ENCODE data around the gene SLC5A9. TPM values are rescaled to one million over a fixed set of nuclear protein-coding genes. Genes with fewer than 3 reads are reported as not detected.

Gene SLC5A9
- total RNA-seq = not detected

- no peaks in the 10 kb centered on the region for H3K27me3 Mint-ChIP-seq
- no peaks in the 10 kb centered on the region for H3K4me1 Mint-ChIP-seq
- no peaks in the 10 kb centered on the region for H3K36me3 Mint-ChIP-seq (ENCODE audit: low read depth)
- H3K4me3 Mint-ChIP-seq = no peak within 1 kb of the TSS
- no peak within 1 kb of the TSS for H3K27ac Mint-ChIP-seq
- H3K9me3 Mint-ChIP-seq = no peaks in the 10 kb centered on the region
- ChIA-PET POLR2A (no interaction called here), CTCF (no interaction called here)
- DNase-seq = no peak
Measured at GRCh38 chr1:48222501-48223242, at the start of gene SLC5A9. SLC5A9 (plus strand) TSS chr1:48222716; CDS start chr1:48222737, 21 bp downstream.

GRCh38 chr1:48175116-48175515 lies 47.4 kb upstream of the SLC5A9 start:
- Mint-ChIP-seq H3K4me3 (no peak overlapping the region), H3K36me3 (ENCODE audit: low read depth) (no peaks in the 10 kb centered on the region), H3K27ac (no peak overlapping the region), H3K27me3 (peaks cover 9% of the 10 kb centered on the region), H3K4me1 (no peaks in the 10 kb centered on the region), H3K9me3 (peaks cover 5% of the 10 kb centered on the region)
- POLR2A ChIA-PET = no interaction called here
- CTCF ChIA-PET = no interaction called here
- no peak for DNase-seq

GRCh38 chr1:48177257-48177656 lies 45.3 kb upstream of the SLC5A9 start:
- POLR2A ChIA-PET = no interaction called here
- Mint-ChIP-seq H3K36me3 (ENCODE audit: low read depth) (no peaks in the 10 kb centered on the region), H3K9me3 (no peaks in the 10 kb centered on the region), H3K27ac (no peak overlapping the region), H3K27me3 (peaks cover 9% of the 10 kb centered on the region), H3K4me3 (no peak overlapping the region), H3K4me1 (no peaks in the 10 kb centered on the region)
- CTCF ChIA-PET = no interaction called here
- DNase-seq = no peak

GRCh38 chr1:48181669-48182367 lies 40.7 kb upstream of the SLC5A9 start:
- H3K27me3 Mint-ChIP-seq = peaks cover 6% of the 10 kb centered on the region
- no peak for DNase-seq
- peaks cover 2% of the 10 kb centered on the region for H3K9me3 Mint-ChIP-seq
- H3K4me3 Mint-ChIP-seq = no peak overlapping the region
- ChIA-PET POLR2A (no interaction called here), CTCF (no interaction called here)
- no peaks in the 10 kb centered on the region for H3K36me3 Mint-ChIP-seq (ENCODE audit: low read depth)
- H3K4me1 Mint-ChIP-seq = no peaks in the 10 kb centered on the region
- H3K27ac Mint-ChIP-seq = no peak overlapping the region

DNA sequence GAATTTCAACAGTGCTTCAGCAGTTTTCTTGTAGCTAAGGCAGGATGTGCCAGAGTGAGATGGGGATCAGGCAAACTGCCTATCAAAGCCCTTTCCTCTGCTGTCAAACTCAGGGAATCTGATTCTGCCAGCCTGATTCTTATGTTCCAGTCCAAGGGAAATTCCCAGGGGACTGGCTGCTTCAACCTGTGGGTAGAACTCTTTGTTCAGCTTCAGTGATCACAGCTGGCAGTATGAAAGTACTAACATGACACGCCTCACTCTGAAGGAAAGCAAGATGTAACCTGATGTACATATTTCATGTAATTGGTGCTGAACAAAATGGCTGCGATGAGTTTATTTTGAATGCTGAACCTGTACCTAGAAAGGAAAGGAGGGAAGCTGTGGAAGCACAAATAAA lies 40.1 kb upstream of the SLC5A9 start:
- ChIA-PET POLR2A (no interaction called here), CTCF (no interaction called here)
- H3K27ac Mint-ChIP-seq = no peak overlapping the region
- peaks cover 2% of the 10 kb centered on the region for H3K9me3 Mint-ChIP-seq
- H3K36me3 Mint-ChIP-seq (ENCODE audit: low read depth) = no peaks in the 10 kb centered on the region
- no peak overlapping the region for H3K4me3 Mint-ChIP-seq
- no peak for DNase-seq
- H3K4me1 Mint-ChIP-seq = no peaks in the 10 kb centered on the region
- peaks cover 6% of the 10 kb centered on the region for H3K27me3 Mint-ChIP-seq

- Mint-ChIP-seq H3K4me1 (no peaks in the 10 kb centered on the region), H3K9me3 (peaks cover 6% of the 10 kb centered on the region), H3K27ac (no peak overlapping the region), H3K27me3 (no peaks in the 10 kb centered on the region), H3K36me3 (ENCODE audit: low read depth) (no peaks in the 10 kb centered on the region), H3K4me3 (no peak overlapping the region)
- ChIA-PET CTCF (no interaction called here), POLR2A (no interaction called here)
- DNase-seq = no peak
Measured at GRCh38 chr1:48186306-48186839, 36.1 kb upstream of the SLC5A9 start.

DNA sequence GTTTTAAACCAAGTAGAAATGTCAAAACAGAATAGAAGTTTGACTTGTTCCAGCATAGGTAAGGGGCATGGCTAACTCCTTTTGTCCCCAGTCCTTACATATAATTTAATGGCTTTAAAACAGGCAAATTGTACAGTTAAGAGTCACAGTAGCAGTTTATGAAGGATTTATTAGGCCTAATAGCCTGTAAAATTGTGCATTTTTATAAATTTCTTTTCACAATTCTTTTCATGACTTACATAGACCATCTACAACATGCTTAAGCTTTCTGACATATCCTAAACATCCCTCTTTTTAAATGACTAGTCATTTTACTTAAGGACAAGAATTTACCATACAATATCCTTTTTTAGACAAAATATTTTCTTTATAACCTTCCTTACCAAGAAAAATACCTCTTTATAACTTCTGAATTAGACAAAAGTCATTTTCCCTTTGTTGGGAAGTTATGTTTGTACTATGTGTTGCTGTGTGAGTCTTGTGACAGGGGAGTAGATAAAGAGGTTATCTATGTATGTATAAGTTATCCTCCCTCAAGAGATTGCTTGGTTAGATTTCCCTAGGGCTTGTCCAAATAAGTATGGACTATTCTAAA lies 34.5 kb upstream of the SLC5A9 start:
- Mint-ChIP-seq H3K9me3 (peaks cover 6% of the 10 kb centered on the region), H3K36me3 (ENCODE audit: low read depth) (no peaks in the 10 kb centered on the region), H3K27me3 (no peaks in the 10 kb centered on the region), H3K27ac (no peak overlapping the region), H3K4me1 (no peaks in the 10 kb centered on the region), H3K4me3 (no peak overlapping the region)
- no peak for DNase-seq
- CTCF ChIA-PET = no interaction called here
- POLR2A ChIA-PET = no interaction called here

DNA sequence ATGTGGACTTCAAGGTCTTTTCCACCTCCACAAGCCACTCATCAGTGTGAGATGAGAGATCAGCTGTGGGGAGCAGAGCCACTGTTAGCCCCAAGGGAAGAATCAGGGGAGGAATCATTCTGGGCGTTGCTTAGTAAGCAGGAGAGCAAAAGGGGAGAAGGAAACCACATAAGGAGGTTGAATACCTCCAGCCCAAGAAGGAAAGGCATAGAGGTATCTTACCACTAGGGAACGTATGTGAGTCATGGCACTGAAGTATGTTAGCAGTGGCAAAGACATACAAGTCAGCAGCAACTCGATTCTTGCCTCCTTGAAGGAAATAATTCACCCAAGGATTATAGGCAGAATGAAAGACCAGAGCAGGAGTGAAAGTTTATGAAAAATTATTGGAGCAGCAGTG lies 31.6 kb upstream of the SLC5A9 start:
- Mint-ChIP-seq H3K4me1 (no peaks in the 10 kb centered on the region), H3K36me3 (ENCODE audit: low read depth) (no peaks in the 10 kb centered on the region), H3K27ac (no peak overlapping the region), H3K27me3 (no peaks in the 10 kb centered on the region), H3K9me3 (peaks cover 6% of the 10 kb centered on the region), H3K4me3 (no peak overlapping the region)
- CTCF ChIA-PET = no interaction called here
- DNase-seq = no peak
- POLR2A ChIA-PET = no interaction called here

- peaks cover 2% of the 10 kb centered on the region for H3K27me3 Mint-ChIP-seq
- no peaks in the 10 kb centered on the region for H3K9me3 Mint-ChIP-seq
- no peak overlapping the region for H3K4me3 Mint-ChIP-seq
- POLR2A ChIA-PET = no interaction called here
- H3K36me3 Mint-ChIP-seq (ENCODE audit: low read depth) = no peaks in the 10 kb centered on the region
- H3K27ac Mint-ChIP-seq = no peak overlapping the region
- H3K4me1 Mint-ChIP-seq = no peaks in the 10 kb centered on the region
- DNase-seq = no peak
- CTCF ChIA-PET = interaction anchor here (0.7 kb wide), 1 partner anchor 9 kb away, joined by 3 read pairs; no protein-coding TSS in a partner anchor
Measured at GRCh38 chr1:48194801-48195200, 27.7 kb upstream of the SLC5A9 start.

DNA sequence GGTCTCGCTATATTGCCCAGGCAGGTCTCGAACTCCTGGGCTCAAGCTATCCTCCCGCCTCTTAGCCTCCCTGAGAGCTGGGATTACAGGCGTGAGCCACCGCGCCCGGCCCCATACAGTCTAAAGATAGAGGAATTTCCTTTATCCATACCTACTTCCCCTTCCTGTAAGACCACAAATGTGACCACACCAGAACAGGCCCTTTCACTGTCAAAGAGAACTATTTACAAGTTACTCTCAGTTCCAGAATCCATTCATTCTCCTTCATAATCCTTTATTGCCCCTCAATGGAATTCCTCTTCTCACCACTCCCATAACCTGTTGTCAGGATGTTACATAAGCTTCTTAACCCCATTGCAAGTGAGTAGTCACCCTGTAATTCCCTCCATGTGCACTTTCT lies 26.3 kb upstream of the SLC5A9 start:
- no peaks in the 10 kb centered on the region for H3K9me3 Mint-ChIP-seq
- H3K4me1 Mint-ChIP-seq = no peaks in the 10 kb centered on the region
- ChIA-PET POLR2A (no interaction called here), CTCF (no interaction called here)
- peaks cover 2% of the 10 kb centered on the region for H3K27me3 Mint-ChIP-seq
- no peak overlapping the region for H3K4me3 Mint-ChIP-seq
- H3K36me3 Mint-ChIP-seq (ENCODE audit: low read depth) = no peaks in the 10 kb centered on the region
- no peak overlapping the region for H3K27ac Mint-ChIP-seq
- DNase-seq = no peak

GRCh38 chr1:48198970-48199369 lies 23.5 kb upstream of the SLC5A9 start:
- no peaks in the 10 kb centered on the region for H3K9me3 Mint-ChIP-seq
- CTCF ChIA-PET = interaction anchor here (0.5 kb wide), 1 partner anchor 202 kb away, joined by 3 read pairs; the partner anchor contains the start of gene TRABD2B
- H3K27ac Mint-ChIP-seq = no peak overlapping the region
- H3K4me1 Mint-ChIP-seq = no peaks in the 10 kb centered on the region
- H3K4me3 Mint-ChIP-seq = no peak overlapping the region
- POLR2A ChIA-PET = no interaction called here
- H3K27me3 Mint-ChIP-seq = peaks cover 2% of the 10 kb centered on the region
- H3K36me3 Mint-ChIP-seq (ENCODE audit: low read depth) = no peaks in the 10 kb centered on the region
- no peak for DNase-seq

- H3K4me1 Mint-ChIP-seq = no peaks in the 10 kb centered on the region
- no peaks in the 10 kb centered on the region for H3K36me3 Mint-ChIP-seq (ENCODE audit: low read depth)
- H3K27ac Mint-ChIP-seq = no peak overlapping the region
- no peaks in the 10 kb centered on the region for H3K9me3 Mint-ChIP-seq
- POLR2A ChIA-PET = no interaction called here
- peaks cover 2% of the 10 kb centered on the region for H3K27me3 Mint-ChIP-seq
- DNase-seq = no peak
- CTCF ChIA-PET = interaction anchor here (1.2 kb wide), 1 partner anchor 107 kb away, joined by 4 read pairs; no protein-coding TSS in a partner anchor
- H3K4me3 Mint-ChIP-seq = no peak overlapping the region
Measured at GRCh38 chr1:48200166-48200900, 22.2 kb upstream of the SLC5A9 start.
